Naive thymus-derived CD4-positive, alpha-beta T cell (primary cell): Measurements from ENCODE around the gene ITPRIPL2. TPM values are rescaled to one million over a fixed set of nuclear protein-coding genes. Genes with fewer than 3 reads are reported as not detected.

ENCODE experiments used
- ATAC-seq: fragments of 150-1000 bp; cut with Tn5 transposase; 2 replicates; pipeline ENCODE4 v1.10.0; 2021; ENCODE audit warnings: mild to moderate bottlenecking, moderate library complexity
- CTCF ChIA-PET: fragments of 350-600 bp; sonication (Branson Sonifier 250); formaldehyde crosslinking; loops from one replicate; lab custom pipeline; 2021; ENCODE audit warnings: antibody characterized with exemption; lab: Charles Lee
- POLR2A ChIA-PET: fragments of 350-600 bp; sonication (Branson Sonifier 250); formaldehyde crosslinking; loops from one replicate; lab custom pipeline; 2021; ENCODE audit warnings: antibody characterized with exemption, inconsistent platforms; lab: Charles Lee
- DNase-seq, 9 donors: peaks; one replicate each; pipeline versions ENCODE4 v3.0.0 to v3.0.0-alpha.2; 2020 to 2022; ENCODE audit warnings: mixed read lengths in 1 of 9
- H3K27ac ChIP-seq: one replicate; pipeline ENCODE4 v1.7.0; 2013; ENCODE audit warnings: mild to moderate bottlenecking, low read depth, low read length, moderate library complexity
- H3K27me3 ChIP-seq, 2 donors: one replicate each; pipeline ENCODE4 v1.7.0; 2013; ENCODE audit warnings: low read length in 2 of 2, mild to moderate bottlenecking in 2 of 2, moderate library complexity in 2 of 2; ENCODE audit not compliant: control insufficient read depth in 2 of 2, insufficient read depth in 2 of 2
- H3K36me3 ChIP-seq, 3 experiments: 1 replicate in 2 of 3; 2 replicates in 1 of 3; pipeline ENCODE4 v1.7.0; 2013; ENCODE audit warnings: low read length in 3 of 3, mild to moderate bottlenecking in 3 of 3, moderate library complexity in 1 of 3; ENCODE audit not compliant: insufficient read depth in 3 of 3, control insufficient read depth in 2 of 3
- H3K4me1 ChIP-seq, 2 donors: one replicate each; pipeline ENCODE4 v1.7.0; 2013; ENCODE audit warnings: low read length in 2 of 2, mild to moderate bottlenecking in 2 of 2, moderate library complexity in 1 of 2; ENCODE audit not compliant: control insufficient read depth in 2 of 2, insufficient read depth in 2 of 2
- H3K4me3 ChIP-seq: 2 replicates; pipeline ENCODE4 v1.7.0; 2013; ENCODE audit warnings: mild to moderate bottlenecking, low read length
- H3K9me3 ChIP-seq, 3 experiments: 1 replicate in 2 of 3; 2 replicates in 1 of 3; pipeline ENCODE4 v1.7.0; 2013; ENCODE audit warnings: low read length in 3 of 3; ENCODE audit not compliant: control insufficient read depth in 2 of 3
- H3K27ac Mint-ChIP-seq, 9 donors: one replicate each; pipeline ENCODE4 v1.8.0; 2020 to 2022; ENCODE audit warnings: mixed read lengths in 9 of 9, mild to moderate bottlenecking in 8 of 9, moderate library complexity in 5 of 9, inconsistent platforms in 2 of 9
- H3K27me3 Mint-ChIP-seq, 5 donors: one replicate each; pipeline ENCODE4 v1.8.0; 2021 to 2022; ENCODE audit warnings: mixed read lengths in 5 of 5, mild to moderate bottlenecking in 1 of 5
- H3K36me3 Mint-ChIP-seq, 5 donors: one replicate each; pipeline ENCODE4 v1.8.0; 2020 to 2022; ENCODE audit warnings: mixed read lengths in 5 of 5, mild to moderate bottlenecking in 3 of 5, inconsistent platforms in 1 of 5
- H3K4me1 Mint-ChIP-seq, 7 donors: one replicate each; pipeline ENCODE4 v1.8.0; 2020 to 2022; ENCODE audit warnings: mixed read lengths in 7 of 7, mild to moderate bottlenecking in 3 of 7, inconsistent platforms in 1 of 7
- H3K4me3 Mint-ChIP-seq, 10 donors: one replicate each; pipeline ENCODE4 v1.8.0; 2020 to 2022; ENCODE audit warnings: mild to moderate bottlenecking in 10 of 10, mixed read lengths in 10 of 10, moderate library complexity in 6 of 10, inconsistent platforms in 2 of 10
- H3K9me3 Mint-ChIP-seq, 11 donors: one replicate each; pipeline ENCODE4 v1.8.0; 2020 to 2022; ENCODE audit warnings: mixed read lengths in 11 of 11, mild to moderate bottlenecking in 4 of 11, inconsistent platforms in 1 of 11, moderate library complexity in 1 of 11
- intact Hi-C, 2 donors: fragments of 100-400 bp; cut with micrococcal nuclease; formaldehyde crosslinking; loops; one replicate each; pipeline ENCODE4 v1.15.1; 2023
- polyA plus RNA-seq, 2 donors: library from polyadenylated mRNA; unstranded; fragments of 300-500 nt; fragmentation: Illumina TruSeq; gene quantifications; one replicate each; pipeline ENCODE4 v1.2.3, GENCODE V29; 2021
- total RNA-seq, 6 experiments: library from RNA in 5 of 6; stranded (reverse) in 5 of 6; gene quantifications; 1 replicate in 5 of 6; 2 replicates in 1 of 6; pipeline ENCODE4 v1.2.3 and lab custom pipeline; 2021 to 2026

ITPRIPL2 gene
- total and polyA plus RNA-seq, 7 experiments from 2014 or later = 0.49 to 14.3 (median 0.64) TPM; not detected in 2

DNA sequence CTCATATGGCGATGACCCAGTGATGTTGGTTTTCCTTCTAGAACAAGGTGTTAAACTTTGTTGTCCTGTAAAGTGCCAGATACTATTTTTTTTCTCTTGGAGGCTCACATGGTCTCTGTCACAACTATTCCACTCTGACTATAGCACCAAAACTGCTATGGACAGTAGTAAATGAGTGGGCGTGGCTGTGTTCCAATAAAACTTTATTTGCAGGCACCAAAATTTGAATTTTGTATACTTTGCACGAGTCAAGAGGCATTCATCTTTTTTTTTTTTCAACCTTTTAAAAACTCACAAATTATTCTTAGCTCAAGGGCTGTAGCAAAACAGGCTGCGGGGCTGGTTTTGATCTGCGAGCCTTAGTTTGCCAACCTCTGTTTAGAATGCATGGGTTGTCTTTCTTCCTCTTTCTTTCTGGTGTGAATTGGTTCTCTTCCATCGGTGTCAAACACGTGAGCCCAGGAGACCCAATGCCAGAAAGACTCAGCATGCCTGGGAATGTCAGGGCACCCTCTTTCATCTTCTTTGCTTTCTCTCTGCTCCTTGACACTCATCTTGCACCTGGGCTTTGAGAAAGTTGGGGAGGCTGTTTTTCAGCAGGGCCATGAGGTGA lies 56.4 kb downstream of the ITPRIPL2 start:
- Mint-ChIP-seq H3K36me3 (peaks cover 0 to 4% (median 0%) of the 10 kb centered on the region in 5 donors), H3K4me1 (peaks cover 0 to 8% (median 3%) of the 10 kb centered on the region in 7 donors), H3K9me3 (peaks cover 0 to 4% (median 0%) of the 10 kb centered on the region in 11 donors), H3K27me3 (peaks cover 23 to 29% (median 26%) of the 10 kb centered on the region in 5 donors), H3K27ac (no peak overlapping the region), H3K4me3 (no peak overlapping the region)
- intact Hi-C loops = no loop called here
- no peak overlapping the region for H3K4me3 ChIP-seq
- ChIA-PET CTCF (no interaction called here), POLR2A (no interaction called here)
- no peak overlapping the region for H3K27ac ChIP-seq
- ATAC-seq (no peak), DNase-seq (no peak)
- H3K27me3 ChIP-seq = no peaks in the 10 kb centered on the region
- H3K4me1 ChIP-seq = no peaks in the 10 kb centered on the region
- no peaks in the 10 kb centered on the region for H3K36me3 ChIP-seq
- no peaks in the 10 kb centered on the region for H3K9me3 ChIP-seq

Other genes starting within 250 kb of the ITPRIPL2 start
- gene SMG1, start 187.6 kb upstream of the ITPRIPL2 start, total RNA-seq = 100 to 1,000 TPM; 154 to 181 (median 164) TPM
- gene SMG1, start 187.6 kb upstream of the ITPRIPL2 start, polyA plus RNA-seq = 10 to 100 TPM; 16.0 to 16.7 TPM
- gene TMC7, start 130.0 kb upstream of the ITPRIPL2 start, total RNA-seq = under 1 TPM in 1 of 5 experiments, not detected in 4; 0.07 TPM
- gene TMC7, start 130.0 kb upstream of the ITPRIPL2 start, polyA plus RNA-seq = not detected
- gene COQ7, start 46.4 kb upstream of the ITPRIPL2 start, total RNA-seq = 10 to 100 TPM; 16.7 to 20.4 (median 17.5) TPM
- gene COQ7, start 46.4 kb upstream of the ITPRIPL2 start, polyA plus RNA-seq = 10 to 100 TPM; 19.3 to 19.5 TPM
- 1 to 10 TPM in 1 of 5 experiments, under 1 TPM in 2, not detected in 2; 0.08 to 3.6 (median 0.24) TPM for gene SYT17, start 54.3 kb downstream of the ITPRIPL2 start, total RNA-seq
- not detected for gene SYT17, start 54.3 kb downstream of the ITPRIPL2 start, polyA plus RNA-seq
- gene CLEC19A, start 171.8 kb downstream of the ITPRIPL2 start, total RNA-seq = not detected
- not detected for gene CLEC19A, start 171.8 kb downstream of the ITPRIPL2 start, polyA plus RNA-seq